ENCODE results near the gene PRKCE.
A peak's percentile ranks its signal among the peaks of the same experiment; 100 is the strongest.
"Not testable (repeated sequence)": the region's sequence is repeated elsewhere in the genome, so short reads cannot be mapped to it uniquely, and the experiment has no call there.

PRKCE gene

GRCh38 chr2:45876611-45877010 lies 225.1 kb downstream of the PRKCE start:
- DNase-seq, result no peak

DNA sequence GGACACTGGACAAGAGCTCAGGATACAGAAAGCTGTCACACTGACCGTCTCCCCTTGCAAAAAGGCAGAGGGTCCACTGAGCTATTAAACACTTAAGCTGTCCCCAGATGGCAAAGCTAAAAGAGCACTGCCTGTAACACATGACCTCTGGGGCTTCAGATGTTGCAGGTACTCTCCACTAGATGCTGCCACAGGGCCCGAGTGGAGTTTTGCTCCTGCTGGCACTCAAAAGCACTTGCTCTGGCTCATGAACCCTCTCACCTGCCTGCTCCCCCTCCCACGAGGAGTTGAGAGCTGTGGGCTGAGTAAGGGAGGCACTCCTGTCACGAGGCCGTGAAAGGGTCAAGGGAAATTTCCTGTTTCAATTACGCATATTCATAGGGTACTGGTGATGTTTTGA lies 227.9 kb downstream of the PRKCE start:
- DNase-seq, result no peak

DNA sequence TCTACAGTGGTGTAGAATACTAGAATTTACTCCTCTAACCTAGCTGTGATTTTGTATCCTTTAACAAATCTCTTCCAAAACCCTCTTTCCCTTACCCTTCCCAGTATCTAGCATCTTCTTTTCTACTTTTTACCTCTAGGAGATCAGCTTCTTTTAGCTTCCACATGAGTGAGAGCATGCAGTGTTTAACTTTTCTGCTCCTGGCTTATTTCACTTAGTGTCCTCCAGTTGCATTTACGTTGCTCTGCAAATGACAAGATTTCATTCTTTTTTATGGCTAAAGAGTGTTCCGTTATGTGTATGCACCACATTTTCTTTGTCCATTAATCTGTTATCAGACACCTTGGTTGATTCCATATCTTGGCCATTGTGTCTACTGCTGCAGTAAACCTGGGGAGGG lies 228.5 kb downstream of the PRKCE start:
- no peak for DNase-seq

DNA sequence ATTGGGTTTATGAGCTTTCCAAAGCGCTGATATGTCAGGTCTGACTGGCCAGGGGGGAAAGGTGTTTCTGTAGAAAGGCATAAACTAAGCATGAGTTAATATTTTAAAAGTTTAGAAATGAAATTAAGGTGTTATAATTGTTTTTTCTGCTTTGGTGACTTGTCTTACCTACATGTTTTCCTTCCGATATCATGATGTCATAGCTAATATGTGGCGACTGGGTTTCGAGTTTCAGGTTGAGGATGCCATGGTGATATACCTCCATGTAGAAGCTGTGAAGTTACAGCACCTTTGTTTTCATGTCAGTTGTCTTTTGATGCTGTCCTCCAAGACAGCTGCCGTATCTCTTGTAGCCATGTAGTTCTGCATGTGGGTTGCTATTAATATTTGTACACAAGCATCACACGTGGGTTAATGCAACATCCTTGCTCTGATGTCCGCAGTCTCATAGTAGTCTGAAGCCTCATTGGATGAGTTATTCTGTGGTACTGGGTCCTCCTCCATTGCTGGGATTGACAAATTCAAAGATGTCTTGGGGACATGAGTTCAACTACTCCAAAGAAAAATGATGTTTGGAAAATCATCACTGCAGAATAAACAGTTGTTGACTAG lies 230.6 kb downstream of the PRKCE start:
- no peak for DNase-seq

DNA sequence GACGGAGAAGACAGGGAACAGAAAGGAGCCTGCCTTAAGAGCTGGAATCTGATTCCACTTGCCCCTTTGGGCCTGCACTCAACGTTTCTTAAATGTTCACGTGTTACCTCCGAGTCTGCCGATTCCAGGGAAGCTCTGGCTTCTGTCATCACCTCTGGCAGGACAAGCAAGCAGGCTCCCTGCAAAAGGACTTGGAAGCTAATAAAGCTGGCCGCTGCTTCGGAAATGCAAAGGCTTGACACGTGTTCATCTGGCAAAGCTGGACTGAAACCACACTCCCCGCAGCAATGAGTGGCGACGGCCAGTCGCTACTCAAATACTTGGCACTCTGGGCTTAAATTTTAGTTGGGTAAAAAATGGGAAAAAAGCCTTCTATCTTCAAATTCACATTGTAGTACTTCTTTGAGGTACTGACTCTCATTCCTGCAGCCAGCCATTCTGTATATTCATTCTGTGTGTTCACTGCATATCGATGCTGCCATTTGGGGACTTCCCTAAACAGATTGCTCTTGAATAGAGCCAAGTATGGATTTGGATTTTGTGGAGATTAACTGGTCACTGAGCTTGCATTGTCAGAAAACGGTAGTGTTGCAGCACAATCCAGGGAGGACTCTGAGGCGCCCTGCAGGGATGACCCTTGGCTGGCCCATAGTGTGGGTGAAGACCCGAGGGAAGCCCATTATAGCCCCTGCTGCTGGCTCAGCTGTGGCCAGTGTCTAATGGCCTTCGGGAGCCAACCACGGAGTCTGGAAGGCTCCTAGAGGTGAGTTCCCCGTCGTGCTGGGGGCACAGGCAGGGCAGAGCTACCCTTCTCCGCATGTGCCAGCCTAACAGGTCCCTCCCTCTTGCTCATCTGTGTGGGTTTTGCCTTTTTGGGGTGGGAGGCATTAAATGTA lies 231.5 kb downstream of the PRKCE start:
- DNase-seq, result no peak

GRCh38 chr2:45883603-45884000 lies 232.1 kb downstream of the PRKCE start:
- no peak for DNase-seq

DNA sequence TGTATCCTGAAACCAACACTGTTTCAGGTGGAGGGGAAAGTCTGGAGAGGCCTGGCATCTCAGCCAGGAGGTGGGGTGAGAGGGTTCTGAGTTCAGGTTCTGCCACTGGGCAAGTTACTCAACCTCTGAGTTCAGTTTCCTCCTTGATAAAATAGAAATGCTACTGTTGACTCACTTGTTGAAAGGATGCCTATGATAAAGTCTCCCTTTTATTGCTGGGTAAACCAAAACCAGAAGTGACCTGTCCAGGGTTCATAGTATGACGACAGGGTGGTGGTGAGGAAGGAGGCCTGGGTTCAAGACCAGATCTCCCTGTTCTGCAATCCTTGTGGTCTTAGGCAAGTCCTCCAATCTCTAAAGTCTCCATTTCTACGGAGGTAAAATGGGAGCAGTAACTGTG lies 232.7 kb downstream of the PRKCE start:
- no peak for DNase-seq

- no peak for DNase-seq
These were observed 233.7 kb downstream of the PRKCE start for GRCh38 chr2:45885171-45885621.

DNA sequence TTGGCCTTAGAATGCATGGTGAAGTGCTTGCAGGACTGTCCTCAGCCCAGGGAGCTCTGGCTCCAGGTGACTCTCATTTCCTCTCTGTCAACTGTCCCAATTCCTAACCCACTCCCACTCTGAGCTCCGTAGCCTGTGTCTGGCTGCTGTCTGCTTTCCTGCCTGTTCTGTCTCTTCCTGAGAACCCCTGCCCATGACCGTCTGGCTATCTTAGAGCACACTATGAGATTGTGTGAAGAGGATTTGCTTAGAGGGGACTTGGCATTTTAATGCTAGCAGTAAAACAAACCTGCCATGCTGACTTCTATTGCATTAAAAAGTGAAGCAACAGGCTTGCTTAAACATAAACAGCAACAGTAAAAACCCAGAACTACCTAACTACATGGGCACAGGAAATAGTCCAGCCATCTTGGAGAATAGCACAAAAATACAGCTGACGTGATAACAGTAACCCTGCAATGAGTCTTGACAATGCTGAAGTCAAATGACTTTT lies 234.7 kb downstream of the PRKCE start:
- no peak for DNase-seq

- DNase-seq, result peak; percentile 79
These were observed 236.7 kb downstream of the PRKCE start for GRCh38 chr2:45888167-45888566.

GRCh38 chr2:45888641-45889040 lies 237.2 kb downstream of the PRKCE start:
- DNase-seq, result no peak

- DNase-seq, result no peak
These were observed 237.6 kb downstream of the PRKCE start for GRCh38 chr2:45889053-45889452.

GRCh38 chr2:45889620-45890370 lies 238.3 kb downstream of the PRKCE start:
- no peak for DNase-seq

DNA sequence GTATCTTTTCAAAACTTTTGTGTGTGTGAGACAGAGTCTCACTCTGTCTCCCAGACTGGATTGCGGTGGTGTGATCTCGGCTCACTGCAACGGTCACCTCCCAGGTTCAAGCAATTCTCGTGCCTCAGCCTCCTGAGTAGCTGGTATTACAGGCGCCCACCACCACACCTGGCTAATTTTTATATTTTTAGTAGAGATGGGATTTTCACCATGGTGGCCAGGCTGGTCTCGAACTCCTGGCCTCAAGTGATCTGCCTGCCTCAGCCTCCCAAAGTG lies 238.8 kb downstream of the PRKCE start:
- DNase-seq, result not testable (repeated sequence)

DNA sequence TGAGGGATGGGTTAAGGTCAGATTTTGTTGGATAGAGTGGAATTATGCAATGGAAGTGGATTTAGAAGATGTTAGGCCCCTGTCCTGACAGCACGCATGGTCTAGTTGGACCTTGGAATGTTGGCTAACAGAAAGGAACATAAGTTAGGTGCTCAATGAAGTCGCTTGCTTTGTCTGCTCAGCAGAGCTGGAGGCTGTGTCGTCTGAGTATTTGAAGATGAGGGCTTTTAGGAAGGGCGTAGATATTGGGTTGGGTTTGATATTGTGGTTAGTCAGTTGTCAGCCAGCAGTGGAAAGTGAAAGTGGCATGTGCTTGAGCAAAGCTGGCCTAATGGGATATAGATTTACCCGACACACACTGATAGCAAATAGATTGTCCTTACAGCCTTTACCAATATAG lies 239.3 kb downstream of the PRKCE start:
- no peak for DNase-seq

- DNase-seq, result no peak
These were observed 240.4 kb downstream of the PRKCE start for GRCh38 chr2:45891719-45892424.

- DNase-seq, result no peak
These were observed 240.9 kb downstream of the PRKCE start for GRCh38 chr2:45892425-45892745.

- DNase-seq, result no peak
These were observed 241.3 kb downstream of the PRKCE start for GRCh38 chr2:45892757-45893156.

DNA sequence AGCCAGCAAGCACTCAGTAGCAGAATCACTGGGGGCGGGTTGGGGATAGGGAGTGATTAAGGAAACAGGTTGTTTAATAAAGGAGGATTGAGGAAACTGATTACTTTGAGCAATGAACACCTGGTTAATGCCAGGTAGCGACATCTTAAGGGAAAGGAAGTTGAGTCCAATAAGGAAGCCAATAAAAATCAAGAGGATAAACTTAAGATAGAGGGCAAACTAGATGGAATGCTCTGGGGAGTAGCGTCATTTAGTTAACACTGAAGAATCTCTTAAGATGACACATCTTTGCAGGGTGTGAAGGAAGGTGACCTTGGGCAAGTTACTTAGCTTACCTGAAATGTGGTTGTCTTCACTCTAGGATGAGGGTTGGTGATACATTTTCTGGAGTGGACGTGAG lies 242.7 kb downstream of the PRKCE start:
- no peak for DNase-seq

- DNase-seq, result peak; percentile 73
These were observed 243.9 kb downstream of the PRKCE start for GRCh38 chr2:45895241-45895861.

GRCh38 chr2:45896311-45896710 lies 244.8 kb downstream of the PRKCE start:
- no peak for DNase-seq

DNA sequence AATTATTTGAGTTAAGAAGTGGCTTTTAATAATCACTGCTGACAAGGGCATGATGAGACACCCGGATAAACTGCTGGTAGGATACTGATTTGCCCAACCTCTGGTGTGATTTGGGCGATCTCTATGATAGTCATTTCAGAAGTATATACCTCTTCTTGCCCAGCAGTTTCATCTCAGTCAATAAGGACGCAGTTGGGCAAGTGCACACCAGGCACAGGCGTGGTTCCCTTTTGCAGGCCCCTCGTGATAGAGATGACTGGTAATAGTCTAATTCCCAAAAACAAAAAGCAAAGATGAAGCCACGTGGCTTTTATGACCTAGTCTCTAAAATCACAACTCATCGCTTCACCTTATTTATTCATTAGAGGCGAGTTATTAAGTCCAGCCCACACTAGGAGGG lies 246.4 kb downstream of the PRKCE start:
- no peak for DNase-seq

DNA sequence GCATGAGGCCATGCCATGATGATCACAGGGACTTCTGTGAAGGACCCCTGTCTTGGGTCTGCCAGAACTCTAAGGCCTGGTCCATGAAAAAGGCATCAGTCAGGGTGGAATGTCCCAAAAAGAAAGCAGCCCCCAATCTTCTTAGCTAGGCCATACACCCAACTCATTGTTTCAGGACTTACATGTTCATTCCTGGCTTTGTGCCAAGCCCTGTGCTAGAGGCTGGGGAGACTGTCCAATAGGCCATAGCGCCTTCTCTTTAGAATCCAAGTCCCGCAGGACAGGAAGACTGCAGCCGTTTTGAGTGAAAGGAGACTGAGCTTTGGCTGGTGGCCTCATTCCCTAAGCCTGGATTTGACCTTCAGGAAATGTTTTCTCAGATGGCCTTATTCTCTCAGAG lies 247.3 kb downstream of the PRKCE start:
- no peak for DNase-seq
